RPMI7951 (cell line): ENCODE results near the gene LNPEP. TPM values are rescaled to one million over a fixed set of nuclear protein-coding genes. Genes with fewer than 3 reads are reported as not detected.
"Not testable (repeated sequence)": the region's sequence is repeated elsewhere in the genome, so short reads cannot be mapped to it uniquely, and the experiment has no call there.

Source experiments
- DNase-seq: peaks from one replicate; pipeline ENCODE4 v3.0.0-alpha.2; 2012; ENCODE audit warnings: low read depth
- total RNA-seq: library from RNA; depleted of rRNA; stranded (reverse); fragments of >200 nt; shearing (Covaris generic); gene quantifications from 2 replicates; pipeline ENCODE4 v1.2.3, GENCODE V29; 2014; rRNA removed

Gene LNPEP
- total RNA-seq, 1 experiment from 2014 or later = 22.3 TPM

- no peak for DNase-seq
These were observed 126.2 kb downstream of the LNPEP start for GRCh38 chr5:97062046-97062445.

GRCh38 chr5:97063251-97063650 is 127.4 kb downstream of the LNPEP start:
- DNase-seq = no peak

- no peak for DNase-seq
These were observed 129.6 kb downstream of the LNPEP start for GRCh38 chr5:97065475-97065874.

GRCh38 chr5:97067296-97067850 is 131.5 kb downstream of the LNPEP start:
- no peak for DNase-seq

GRCh38 chr5:97070234-97070633 is 134.4 kb downstream of the LNPEP start:
- no peak for DNase-seq

GRCh38 chr5:97071101-97071500 is 135.2 kb downstream of the LNPEP start:
- DNase-seq = peak; percentile 57

- DNase-seq = no peak
These were observed 136.1 kb downstream of the LNPEP start for GRCh38 chr5:97071993-97072392.

GRCh38 chr5:97072696-97073095 is 136.8 kb downstream of the LNPEP start:
- no peak for DNase-seq

- no peak for DNase-seq
These were observed 137.5 kb downstream of the LNPEP start for GRCh38 chr5:97073420-97073819.

- DNase-seq = no peak
These were observed 139.1 kb downstream of the LNPEP start for GRCh38 chr5:97074859-97075489.

GRCh38 chr5:97075649-97076048 is 139.8 kb downstream of the LNPEP start:
- DNase-seq = no peak

- no peak for DNase-seq
These were observed 140.2 kb downstream of the LNPEP start for GRCh38 chr5:97076098-97076497.

- no peak for DNase-seq
These were observed 141.4 kb downstream of the LNPEP start for GRCh38 chr5:97077246-97077645.

GRCh38 chr5:97078958-97079743 is 143.3 kb downstream of the LNPEP start:
- DNase-seq = no peak

- DNase-seq = not testable (repeated sequence)
These were observed 149.0 kb downstream of the LNPEP start for GRCh38 chr5:97084782-97085458.

GRCh38 chr5:97085459-97086181 is 149.7 kb downstream of the LNPEP start:
- no peak for DNase-seq

Other genes starting within 250 kb of the LNPEP start
- gene ERAP1, start 128.1 kb upstream of the LNPEP start, total RNA-seq = 29.9 and 32.7 TPM in 2 replicates
- 136 and 159 TPM in 2 replicates for gene ERAP2, start 59.6 kb upstream of the LNPEP start, total RNA-seq
- not detected in 2 replicates for gene LIX1, start 206.5 kb downstream of the LNPEP start, total RNA-seq
- 19.0 and 28.5 TPM in 2 replicates for gene RIOK2, start 247.2 kb downstream of the LNPEP start, total RNA-seq